ENCODE results near the gene HLA-DQA1. TPM values are rescaled to one million over a fixed set of nuclear protein-coding genes. Genes with fewer than 3 reads are reported as not detected.

Gene HLA-DQA1
- total and polyA plus RNA-seq, 2 experiments from 2014 or later: 0.42 TPM; not detected in 1

DNA sequence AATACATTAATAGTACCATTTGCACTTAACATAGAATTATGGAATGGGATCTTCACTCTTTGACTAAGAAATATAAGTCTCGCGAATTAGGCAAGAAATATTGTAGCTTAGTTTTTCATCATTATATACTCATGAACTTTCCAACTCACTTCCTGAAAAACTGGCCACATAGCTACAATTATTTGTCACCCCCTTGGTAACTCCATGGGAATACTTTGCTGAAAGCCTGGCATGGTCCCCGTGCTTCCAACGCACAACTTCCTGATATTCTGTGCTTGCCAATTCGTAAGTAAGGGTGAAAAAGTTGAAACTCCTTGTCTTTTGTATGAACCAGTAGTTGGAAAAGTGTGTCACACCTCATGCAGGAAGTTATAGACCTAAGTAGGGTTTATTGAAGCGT, 23.7 kb upstream of the HLA-DQA1 start (continued):
- TF ChIP-seq, protein P1, sequence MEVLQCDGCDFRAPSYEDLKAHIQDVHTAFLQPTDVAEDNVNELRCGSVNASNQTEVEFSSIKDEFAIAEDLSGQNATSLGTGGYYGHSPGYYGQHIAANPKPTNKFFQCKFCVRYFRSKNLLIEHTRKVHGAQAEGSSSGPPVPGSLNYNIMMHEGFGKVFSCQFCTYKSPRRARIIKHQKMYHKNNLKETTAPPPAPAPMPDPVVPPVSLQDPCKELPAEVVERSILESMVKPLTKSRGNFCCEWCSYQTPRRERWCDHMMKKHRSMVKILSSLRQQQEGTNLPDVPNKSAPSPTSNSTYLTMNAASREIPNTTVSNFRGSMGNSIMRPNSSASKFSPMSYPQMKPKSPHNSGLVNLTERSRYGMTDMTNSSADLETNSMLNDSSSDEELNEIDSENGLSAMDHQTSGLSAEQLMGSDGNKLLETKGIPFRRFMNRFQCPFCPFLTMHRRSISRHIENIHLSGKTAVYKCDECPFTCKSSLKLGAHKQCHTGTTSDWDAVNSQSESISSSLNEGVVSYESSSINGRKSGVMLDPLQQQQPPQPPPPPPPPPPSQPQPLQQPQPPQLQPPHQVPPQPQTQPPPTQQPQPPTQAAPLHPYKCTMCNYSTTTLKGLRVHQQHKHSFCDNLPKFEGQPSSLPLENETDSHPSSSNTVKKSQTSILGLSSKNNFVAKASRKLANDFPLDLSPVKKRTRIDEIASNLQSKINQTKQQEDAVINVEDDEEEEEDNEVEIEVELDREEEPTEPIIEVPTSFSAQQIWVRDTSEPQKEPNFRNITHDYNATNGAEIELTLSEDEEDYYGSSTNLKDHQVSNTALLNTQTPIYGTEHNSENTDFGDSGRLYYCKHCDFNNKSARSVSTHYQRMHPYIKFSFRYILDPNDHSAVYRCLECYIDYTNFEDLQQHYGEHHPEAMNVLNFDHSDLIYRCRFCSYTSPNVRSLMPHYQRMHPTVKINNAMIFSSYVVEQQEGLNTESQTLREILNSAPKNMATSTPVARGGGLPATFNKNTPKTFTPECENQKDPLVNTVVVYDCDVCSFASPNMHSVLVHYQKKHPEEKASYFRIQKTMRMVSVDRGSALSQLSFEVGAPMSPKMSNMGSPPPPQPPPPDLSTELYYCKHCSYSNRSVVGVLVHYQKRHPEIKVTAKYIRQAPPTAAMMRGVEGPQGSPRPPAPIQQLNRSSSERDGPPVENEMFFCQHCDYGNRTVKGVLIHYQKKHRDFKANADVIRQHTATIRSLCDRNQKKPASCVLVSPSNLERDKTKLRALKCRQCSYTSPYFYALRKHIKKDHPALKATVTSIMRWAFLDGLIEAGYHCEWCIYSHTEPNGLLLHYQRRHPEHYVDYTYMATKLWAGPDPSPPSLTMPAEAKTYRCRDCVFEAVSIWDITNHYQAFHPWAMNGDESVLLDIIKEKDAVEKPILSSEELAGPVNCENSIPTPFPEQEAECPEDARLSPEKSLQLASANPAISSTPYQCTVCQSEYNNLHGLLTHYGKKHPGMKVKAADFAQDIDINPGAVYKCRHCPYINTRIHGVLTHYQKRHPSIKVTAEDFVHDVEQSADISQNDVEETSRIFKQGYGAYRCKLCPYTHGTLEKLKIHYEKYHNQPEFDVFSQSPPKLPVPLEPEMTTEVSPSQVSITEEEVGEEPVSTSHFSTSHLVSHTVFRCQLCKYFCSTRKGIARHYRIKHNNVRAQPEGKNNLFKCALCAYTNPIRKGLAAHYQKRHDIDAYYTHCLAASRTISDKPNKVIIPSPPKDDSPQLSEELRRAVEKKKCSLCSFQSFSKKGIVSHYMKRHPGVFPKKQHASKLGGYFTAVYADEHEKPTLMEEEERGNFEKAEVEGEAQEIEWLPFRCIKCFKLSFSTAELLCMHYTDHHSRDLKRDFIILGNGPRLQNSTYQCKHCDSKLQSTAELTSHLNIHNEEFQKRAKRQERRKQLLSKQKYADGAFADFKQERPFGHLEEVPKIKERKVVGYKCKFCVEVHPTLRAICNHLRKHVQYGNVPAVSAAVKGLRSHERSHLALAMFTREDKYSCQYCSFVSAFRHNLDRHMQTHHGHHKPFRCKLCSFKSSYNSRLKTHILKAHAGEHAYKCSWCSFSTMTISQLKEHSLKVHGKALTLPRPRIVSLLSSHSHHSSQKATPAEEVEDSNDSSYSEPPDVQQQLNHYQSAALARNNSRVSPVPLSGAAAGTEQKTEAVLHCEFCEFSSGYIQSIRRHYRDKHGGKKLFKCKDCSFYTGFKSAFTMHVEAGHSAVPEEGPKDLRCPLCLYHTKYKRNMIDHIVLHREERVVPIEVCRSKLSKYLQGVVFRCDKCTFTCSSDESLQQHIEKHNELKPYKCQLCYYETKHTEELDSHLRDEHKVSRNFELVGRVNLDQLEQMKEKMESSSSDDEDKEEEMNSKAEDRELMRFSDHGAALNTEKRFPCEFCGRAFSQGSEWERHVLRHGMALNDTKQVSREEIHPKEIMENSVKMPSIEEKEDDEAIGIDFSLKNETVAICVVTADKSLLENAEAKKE (CRISPR knock-in tag; IDR thresholded peaks at IDR 0.05): no peak
- TF ChIP-seq, protein P2, sequence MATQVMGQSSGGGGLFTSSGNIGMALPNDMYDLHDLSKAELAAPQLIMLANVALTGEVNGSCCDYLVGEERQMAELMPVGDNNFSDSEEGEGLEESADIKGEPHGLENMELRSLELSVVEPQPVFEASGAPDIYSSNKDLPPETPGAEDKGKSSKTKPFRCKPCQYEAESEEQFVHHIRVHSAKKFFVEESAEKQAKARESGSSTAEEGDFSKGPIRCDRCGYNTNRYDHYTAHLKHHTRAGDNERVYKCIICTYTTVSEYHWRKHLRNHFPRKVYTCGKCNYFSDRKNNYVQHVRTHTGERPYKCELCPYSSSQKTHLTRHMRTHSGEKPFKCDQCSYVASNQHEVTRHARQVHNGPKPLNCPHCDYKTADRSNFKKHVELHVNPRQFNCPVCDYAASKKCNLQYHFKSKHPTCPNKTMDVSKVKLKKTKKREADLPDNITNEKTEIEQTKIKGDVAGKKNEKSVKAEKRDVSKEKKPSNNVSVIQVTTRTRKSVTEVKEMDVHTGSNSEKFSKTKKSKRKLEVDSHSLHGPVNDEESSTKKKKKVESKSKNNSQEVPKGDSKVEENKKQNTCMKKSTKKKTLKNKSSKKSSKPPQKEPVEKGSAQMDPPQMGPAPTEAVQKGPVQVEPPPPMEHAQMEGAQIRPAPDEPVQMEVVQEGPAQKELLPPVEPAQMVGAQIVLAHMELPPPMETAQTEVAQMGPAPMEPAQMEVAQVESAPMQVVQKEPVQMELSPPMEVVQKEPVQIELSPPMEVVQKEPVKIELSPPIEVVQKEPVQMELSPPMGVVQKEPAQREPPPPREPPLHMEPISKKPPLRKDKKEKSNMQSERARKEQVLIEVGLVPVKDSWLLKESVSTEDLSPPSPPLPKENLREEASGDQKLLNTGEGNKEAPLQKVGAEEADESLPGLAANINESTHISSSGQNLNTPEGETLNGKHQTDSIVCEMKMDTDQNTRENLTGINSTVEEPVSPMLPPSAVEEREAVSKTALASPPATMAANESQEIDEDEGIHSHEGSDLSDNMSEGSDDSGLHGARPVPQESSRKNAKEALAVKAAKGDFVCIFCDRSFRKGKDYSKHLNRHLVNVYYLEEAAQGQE (IDR thresholded peaks at IDR 0.05; ENCODE audit: unreplicated experiment): no peak
- TF ChIP-seq CREB1 (CRISPR knock-in tag; IDR thresholded peaks at IDR 0.05; ENCODE audit: low read depth) (no peak), JUNB (IDR thresholded peaks at IDR 0.05; ENCODE audit: unreplicated experiment) (no peak), ZNF331 (CRISPR knock-in tag; IDR thresholded peaks at IDR 0.05; ENCODE audit: low read depth) (no peak)

Measured in GM23338 (cell line).